ENCODE results near the gene COL4A1.

The COL4A1 gene

DNA sequence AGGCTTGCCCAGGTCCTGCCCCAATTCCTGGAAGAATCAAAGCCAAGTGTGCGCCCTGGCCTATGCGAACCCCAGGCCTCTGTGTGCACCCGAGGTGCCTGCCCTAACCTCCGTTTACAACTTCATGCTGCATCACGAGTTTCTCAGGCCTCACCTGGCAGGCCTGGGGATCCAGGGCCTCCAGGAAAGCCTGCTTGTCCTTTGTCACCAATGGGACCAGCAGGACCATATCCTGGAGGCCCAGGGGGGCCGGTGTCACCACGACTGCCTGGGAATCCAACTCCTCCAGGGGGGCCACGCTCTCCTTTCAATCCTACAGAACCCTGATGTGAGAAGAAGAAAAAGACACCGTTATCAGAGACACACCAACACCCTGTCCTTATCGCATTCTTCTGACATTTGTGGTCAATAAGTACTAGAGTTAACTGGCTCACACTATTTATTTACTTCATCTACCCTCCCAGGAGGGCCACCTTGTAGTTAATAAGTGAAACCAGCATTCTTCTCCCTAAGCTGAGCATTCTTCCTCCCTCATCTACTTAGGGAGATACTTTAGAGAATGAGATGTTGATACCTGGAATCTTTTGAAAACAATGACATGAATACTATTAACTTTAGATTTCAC, 120.6 kb downstream of the COL4A1 start:
- DNase-seq: no peak

DNA sequence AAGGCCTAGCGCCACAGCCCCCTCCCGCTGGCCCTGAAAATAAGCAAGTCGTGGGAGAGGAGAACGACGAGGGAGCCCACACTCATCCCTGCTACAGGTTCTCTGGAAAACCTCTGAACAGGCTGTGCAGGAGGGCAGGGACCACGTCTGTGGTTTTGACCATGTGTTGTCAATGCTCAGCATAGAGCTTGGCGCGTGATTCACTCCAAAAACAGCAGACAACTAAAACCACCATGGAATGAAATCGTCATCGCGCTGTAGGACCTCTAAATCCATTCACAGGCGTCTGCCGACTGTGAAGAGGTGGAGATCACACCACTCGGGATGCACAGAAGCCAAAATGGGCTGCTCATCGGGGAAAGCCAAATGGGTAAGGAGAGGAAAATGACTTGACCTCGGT, 121.3 kb downstream of the COL4A1 start:
- no peak for DNase-seq

DNA sequence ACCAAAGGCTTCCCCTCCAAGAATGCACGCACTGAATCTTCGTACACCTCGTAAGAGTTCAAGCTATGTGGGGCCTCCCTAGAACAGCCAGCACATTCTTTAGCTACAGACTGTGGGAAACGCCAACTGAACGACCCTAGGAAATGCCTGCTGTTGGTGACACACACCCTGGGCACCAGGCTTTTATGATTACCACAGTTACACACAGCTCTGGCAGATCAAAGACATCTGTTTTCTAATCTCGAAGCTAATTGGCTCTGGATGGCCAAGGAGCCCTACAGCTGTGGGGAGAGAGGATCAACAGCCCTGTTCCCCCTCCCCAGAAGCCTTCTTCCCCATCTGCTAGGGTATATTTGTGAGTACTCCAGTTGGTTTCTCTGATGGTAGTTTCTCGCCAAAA, 123.0 kb downstream of the COL4A1 start:
- no peak for DNase-seq

DNA sequence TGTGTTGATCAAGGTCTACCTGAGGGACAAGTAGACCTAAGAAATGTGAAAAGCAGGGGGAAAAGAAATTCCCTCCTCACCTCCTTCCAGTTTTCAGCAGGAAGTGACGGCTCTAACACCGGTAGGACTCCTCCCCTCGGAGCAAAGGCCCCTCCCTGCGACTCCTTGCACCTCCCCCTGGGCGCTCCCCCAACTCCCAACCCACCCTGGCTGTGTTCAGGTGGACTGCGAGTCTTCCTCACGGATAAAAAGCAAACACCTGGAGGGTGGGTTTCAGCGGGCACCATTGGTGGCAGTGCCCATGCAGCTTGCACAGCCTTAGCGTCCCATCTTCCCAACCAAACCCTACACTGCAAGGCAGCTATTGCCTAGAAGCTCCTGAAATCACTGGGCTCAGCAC, 124.5 kb downstream of the COL4A1 start:
- DNase-seq: no peak

DNA sequence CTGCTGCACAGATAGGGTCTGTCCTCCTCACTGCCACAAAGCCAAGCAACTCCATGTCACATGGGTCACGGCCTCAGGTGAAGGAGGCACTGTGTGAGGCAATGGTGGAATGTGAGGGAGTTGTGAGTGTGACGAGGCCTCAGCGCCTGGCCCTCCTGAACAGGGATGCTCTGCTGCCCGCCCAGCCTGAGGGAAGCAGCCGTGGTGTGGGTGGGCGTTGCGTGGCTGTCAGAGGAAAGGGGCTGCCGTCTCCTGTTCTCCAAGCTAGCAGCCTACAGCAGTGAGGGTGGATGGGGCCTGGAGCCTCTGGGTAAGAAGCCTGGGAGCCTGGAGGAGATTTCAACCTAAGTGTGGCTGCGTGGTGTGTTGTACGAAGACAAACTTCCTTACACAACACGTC, 125.0 kb downstream of the COL4A1 start:
- no peak for DNase-seq

DNA sequence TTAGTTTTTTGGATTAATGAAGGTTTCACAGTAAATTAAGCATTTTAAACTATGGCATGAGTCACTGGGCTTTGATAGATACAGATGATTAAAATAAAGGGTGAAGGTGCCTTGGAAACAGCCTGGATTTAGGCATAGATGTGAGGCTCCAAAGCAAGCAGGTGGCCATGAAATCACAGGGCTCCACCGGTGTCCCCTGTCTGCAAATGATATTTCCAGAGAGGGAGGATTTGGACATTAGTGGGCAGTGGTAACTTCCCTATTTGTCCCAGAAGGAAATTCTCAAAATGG, 127.2 kb downstream of the COL4A1 start:
- no peak for DNase-seq

DNA sequence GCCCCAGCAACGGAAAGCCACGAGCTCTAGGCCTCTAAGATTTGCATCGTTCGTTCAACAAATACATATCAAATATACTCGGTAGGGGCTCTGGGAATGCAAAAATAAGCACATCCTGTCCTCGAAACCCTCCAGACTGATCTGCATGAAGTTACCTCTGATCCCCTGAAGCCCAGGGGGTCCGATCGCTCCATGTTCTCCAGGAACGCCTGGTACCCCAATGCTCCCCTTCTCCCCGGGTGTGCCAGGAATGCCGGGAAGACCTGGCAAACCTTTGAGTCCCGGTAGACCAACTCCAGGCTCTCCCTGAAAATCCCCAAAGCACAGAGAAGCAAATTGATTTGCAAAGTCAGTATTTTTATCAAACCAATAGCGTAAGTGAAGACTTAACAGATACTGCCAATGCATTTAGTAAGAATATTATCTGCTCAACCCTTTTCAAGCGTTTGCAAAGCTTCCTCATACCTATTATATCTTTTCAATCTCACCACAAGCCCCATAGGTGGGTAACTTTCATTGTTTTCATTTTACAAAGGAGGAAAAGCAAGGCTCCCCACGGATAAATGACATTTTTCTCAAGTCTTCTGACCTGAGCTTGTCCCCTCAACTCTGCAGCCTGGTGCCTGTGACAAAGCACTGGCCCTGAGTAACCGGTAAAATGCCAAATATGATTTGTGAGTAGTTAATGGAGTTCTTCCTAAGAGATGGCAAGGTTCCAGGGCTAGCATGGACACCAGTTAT, 127.7 kb downstream of the COL4A1 start:
- DNase-seq: no peak

DNA sequence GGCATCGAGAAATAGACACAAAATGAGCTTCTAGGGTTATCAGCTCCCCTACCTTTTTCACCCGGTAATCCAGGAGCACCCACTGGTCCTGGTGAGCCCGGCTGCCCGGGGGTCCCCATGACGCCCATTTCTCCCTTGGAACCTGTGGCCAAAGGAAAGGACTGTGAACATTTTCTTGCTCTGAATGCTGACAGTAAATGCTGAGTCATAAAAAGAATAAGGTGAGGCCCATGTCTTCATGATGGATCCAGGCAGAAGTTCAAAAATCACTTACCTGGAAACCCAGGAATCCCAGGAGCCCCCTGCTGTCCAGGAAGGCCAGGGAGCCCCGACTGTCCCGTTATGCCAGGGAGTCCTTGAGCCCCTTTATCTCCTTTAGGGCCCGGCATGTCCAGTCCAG, 129.2 kb downstream of the COL4A1 start:
- no peak for DNase-seq

DNA sequence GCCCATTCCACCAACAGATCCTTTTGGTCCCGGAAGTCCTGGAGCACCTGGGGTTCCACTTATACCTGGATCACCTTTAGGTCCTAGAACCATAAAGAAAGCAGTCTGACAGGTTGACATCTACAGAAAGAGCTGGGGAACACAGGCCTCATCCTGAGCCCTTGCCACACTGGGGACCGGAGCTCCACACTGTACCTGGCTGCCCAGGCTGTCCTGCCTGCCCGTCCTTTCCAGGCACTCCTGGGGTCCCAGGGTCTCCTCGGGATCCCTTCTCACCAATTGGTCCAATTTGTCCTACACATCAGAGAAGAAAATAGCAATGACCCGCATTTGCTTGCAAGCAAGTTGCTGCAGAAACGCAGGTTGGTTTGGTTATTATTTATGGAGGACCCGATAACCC, 130.5 kb downstream of the COL4A1 start:
- no peak for DNase-seq

DNA sequence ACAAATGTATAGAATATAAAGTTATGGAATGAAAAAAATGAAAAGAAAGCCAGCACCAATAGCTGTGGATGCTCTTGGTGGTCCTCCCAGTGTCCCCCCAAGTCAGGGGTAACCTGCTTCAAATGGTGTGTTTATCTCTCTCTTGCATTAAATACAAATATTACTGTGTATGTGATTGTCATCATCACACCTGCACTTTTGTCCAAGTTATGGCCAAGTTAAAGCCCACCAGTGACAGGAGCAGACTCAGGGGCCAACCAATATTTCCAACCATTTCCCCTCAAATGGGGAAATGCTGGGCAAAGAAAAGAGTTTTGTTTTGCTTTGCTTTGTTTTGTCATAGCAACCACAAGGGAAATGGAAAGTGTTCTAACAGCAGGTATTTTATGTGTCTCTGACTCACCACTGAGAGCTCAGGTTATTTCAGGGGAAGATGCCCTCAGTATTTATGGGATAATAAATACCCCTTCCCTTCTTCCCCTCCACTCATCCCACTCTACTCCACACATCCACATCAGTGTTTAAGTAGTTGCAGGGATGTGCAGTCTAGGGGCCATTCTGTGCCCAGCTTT, 133.6 kb downstream of the COL4A1 start:
- no peak for DNase-seq

DNA sequence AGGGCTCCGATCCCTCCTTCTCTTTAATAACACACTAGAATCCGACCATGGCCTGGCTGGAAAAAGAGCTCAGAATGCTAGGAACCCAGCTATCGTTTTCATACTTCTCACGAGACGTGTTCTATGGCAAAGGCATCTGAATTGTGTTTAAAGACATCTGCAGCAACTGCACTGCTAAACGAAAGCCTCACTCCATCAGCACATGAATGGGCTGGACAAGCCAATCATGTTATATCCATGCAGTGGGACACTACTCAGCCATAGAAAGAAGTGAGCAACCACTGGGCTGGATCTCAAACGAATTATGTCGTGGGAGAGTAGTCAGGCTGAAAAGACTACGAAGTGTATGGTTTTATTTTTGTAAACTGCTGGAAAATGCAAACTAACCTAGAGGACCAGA, 136.1 kb downstream of the COL4A1 start:
- no peak for DNase-seq

DNA sequence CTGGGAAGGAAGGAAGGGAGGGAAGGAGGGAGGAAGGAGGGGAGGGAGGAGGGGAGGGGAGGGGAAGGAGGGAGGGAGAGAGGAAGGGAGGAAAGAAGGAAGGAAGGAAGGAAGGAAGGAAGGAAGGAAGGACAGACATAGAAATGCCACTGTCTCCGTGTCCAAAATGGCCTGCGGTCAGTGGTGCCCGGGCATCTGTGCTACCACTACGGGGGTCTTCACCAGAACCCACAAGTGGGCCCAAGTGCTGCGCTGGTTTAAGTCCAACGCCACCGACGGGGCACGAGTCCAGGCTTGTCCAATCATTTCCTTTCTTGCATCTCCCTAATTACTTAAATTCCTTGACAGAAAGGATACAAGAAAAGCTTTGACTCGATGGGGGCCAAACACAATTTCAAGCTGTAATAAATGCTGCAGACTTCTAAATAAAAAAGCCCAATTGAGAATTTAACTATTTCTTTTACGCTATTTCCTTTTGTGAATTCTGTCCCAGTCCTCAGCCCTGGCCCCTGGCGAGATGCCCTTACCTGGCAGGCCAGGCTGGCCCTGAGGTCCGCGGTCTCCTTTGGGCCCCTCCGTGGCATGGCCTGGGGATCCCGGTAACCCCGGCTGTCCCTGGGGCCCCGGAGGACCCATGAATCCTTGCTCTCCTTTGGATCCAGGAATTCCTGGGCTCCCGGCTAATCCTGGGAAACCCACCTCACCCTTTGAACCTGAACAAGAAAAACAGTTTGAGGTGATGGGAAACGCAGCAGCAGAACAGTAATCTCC, 136.8 kb downstream of the COL4A1 start:
- DNase-seq: no peak

DNA sequence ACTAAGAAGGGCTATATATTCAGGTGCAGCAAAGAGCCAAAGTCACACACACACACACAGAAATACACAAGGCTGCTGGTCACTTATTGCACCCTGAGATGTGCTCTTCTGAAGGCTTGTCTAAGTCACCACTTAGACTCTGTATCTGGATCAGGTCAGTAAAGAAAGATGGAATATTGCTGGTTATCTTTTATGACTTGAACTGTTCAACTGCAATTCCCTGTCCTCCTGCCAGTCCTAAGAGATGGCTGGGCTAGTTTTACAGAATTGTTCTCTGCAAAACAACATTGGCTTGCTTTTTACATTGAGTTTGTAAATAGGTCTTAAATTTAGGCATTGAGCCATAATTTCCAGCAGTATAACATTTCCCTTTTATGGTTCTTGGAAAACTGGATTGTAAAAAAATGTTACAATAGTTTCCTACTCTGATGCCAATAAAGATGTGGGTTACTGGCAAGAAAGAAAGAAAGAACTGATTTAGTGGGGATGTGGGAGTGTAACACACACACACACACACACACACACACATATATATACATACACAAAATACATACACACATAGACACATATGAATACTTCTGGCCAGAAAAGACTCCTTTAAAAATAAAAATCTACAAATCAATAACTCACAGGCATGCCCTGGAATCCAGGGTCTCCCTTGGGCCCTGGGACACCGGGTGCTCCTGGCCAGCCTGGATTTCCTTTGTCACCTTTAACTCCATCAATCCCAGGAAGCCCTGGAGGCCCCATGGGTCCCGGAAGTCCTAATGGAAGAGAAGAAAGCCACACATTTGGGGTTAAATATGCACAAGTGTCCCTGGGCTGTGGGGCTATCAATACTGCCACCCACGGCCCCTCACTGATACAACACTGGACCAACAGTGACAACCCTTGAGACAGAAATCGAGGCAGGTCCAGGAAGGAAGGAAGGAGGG, 137.7 kb downstream of the COL4A1 start:
- no peak for DNase-seq

DNA sequence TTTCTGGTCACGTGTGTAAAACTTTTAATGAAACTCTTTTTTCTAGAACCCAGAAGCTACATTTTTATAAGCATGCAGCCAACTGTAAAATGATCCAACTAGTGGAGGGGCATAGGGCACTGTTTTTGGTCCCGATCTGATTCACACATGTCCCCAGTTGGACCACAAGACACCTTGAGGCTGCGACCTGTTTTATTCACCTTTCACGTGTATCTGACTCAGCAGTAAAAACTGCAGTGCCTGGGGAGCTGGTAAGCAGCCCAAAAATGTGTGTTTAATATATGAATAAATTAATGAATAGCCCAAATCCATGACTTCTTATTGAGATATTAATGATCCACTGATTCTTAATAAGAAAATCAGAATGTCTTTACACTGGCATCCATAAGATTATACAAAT, 140.4 kb downstream of the COL4A1 start:
- no peak for DNase-seq

DNA sequence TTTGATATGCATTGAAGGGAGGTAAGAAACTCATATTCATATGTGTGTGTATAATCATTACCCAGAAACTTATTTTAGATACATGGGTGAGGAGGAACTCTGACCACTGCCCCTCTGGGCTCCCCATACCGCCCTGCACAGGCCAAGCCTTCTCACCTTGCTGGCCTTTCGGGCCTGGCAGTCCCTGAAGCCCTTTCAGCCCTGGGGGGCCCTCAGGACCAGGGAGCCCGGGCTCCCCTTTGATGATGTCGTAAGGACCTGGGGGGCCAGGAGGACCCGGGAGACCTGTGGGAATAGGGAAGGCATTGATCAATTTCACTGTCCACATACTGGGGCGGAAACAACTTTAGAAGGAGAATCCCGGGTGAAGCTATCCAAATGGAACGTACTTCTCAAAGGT, 142.3 kb downstream of the COL4A1 start:
- no peak for DNase-seq

DNA sequence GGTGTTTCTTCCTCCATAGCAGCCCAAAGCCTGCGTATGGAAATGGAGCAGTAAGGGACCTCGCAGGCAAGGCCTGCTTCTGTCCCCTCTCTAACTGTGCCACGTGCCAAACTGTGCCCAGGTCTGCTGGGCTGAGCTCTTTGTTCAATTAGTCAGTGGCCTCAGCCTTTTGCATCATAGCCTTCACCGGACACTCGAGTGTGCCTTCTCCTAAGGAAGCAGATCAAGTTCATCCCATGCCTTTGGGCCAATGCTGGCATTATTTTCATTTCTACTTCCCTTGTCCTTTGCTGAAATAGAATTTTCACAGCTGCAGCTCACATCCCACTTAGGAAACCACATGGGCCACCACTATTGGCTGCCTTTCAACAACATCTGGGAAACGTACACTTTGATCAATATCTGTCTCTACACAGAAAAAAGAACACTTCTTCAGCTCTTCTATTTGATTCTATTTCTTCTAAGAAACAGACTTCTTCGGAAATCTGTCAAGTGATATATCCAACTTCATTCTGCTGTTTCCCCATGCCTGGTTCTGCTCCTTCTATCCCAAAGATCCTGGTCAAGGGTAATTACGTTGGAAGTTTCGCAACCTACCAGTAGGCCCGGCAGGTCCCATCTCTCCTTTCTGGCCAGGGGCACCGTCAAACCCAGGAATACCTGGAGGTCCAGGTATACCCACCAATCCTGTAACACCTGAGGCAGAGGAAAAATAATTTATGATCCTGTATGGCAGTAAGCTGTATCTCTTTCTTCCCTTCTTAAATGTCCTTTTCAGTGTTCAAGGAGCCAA, 143.9 kb downstream of the COL4A1 start:
- no peak for DNase-seq

DNA sequence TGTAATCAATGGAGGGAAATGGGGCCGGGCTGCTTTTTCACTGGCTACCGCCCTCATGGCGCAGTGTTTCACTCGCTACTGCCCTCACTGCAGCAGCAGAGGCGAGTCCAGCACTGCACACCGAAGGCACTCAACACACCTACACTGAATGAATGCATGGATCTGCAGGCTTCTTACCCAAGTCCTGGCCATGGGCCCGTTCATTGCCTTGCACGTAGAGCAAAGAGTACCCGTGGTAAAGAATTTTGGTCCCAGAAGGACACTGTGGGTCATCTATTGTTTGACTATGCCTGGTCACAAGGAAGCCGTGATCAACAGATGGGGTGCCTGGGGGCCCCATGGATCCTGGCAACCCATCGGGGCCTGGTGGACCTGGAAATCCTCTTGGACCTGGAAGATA, 144.9 kb downstream of the COL4A1 start:
- no peak for DNase-seq

DNA sequence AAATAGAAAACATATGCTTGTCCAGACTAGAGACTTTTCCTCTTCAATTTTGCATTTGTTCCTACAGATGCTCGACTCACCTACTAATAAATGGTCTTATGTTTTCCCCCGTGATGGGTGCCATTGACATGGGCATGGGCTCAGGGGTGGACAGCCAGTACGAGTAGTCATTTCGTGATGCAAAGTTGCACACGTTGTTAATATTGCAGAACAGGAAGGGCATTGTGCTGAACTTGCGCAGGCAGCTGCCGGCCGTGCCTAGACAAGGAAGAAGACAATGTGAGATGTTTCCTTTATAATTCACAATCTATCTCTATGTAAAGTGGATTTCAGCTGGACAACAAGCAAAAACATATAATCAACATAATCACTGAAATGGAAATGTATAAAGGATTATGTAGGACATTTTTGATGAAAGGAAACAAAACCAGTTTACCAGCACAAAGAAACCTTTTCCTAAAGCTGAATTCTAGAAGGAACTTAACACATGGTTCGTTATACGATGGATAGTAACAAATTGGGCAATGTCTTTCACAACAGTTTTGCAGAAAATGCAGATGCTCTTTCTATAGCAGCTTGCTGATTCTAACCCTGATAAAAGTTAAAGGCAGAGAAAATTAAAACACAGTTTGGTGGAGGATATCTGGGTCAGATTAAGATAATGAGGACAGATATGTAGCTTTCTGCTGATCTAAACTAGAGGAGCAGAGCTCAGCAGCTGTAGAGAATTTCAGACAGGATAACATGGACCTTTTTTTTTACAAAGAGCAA, 145.7 kb downstream of the COL4A1 start:
- no peak for DNase-seq

DNA sequence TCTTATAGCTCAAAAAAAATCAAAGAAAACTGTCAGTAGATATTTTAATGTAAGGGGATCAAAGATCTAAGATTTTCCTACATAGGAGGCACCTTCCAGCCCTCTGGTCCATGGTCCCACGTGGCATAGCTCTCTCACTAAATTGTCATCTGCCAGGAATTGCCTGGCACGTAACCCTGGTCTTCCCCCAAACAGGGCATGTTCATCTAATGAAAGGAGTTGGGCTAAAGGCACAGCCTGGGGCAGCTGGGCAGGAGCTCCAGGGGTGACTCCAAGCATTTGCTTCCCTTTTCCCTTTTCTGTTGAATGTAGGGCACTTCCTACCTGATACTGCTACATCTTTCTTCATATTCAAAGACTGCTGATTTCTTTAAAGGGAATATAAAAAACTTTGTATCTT, 148.7 kb downstream of the COL4A1 start:
- no peak for DNase-seq

DNA sequence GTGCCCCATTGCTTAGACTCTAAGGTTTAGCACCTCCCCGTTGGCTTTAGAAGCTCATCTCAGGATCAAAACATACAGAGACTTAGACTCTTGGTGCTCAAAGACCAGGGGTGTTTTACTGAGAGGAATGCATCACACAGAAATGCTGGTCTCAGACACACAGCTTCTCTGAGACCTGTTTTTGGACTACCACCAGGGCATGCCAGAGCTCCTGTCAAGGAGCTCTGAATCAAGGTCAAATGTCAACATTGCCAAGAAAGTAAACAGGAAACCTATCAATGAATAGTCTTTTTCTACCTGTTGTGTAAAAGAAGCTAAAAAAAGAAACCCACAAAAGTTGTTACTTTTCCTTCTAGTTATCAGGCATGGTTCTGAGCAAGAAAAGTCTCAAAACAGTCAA, 149.2 kb downstream of the COL4A1 start:
- DNase-seq: no peak
